GM19468 (cell line): ENCODE data around the gene HSPA4L.
A peak's percentile ranks its signal among the peaks of the same experiment; 100 is the strongest.

Experiments used
- ATAC-seq: cut with Tn5 transposase; IDR thresholded peaks from one replicate; pipeline ENCODE4 v1.9.1; 2021; ENCODE audit warnings: mild to moderate bottlenecking, moderate library complexity, moderate number of reproducible peaks; ENCODE audit not compliant: unreplicated experiment; ENCODE audit errors: extremely low read depth

The HSPA4L gene

DNA sequence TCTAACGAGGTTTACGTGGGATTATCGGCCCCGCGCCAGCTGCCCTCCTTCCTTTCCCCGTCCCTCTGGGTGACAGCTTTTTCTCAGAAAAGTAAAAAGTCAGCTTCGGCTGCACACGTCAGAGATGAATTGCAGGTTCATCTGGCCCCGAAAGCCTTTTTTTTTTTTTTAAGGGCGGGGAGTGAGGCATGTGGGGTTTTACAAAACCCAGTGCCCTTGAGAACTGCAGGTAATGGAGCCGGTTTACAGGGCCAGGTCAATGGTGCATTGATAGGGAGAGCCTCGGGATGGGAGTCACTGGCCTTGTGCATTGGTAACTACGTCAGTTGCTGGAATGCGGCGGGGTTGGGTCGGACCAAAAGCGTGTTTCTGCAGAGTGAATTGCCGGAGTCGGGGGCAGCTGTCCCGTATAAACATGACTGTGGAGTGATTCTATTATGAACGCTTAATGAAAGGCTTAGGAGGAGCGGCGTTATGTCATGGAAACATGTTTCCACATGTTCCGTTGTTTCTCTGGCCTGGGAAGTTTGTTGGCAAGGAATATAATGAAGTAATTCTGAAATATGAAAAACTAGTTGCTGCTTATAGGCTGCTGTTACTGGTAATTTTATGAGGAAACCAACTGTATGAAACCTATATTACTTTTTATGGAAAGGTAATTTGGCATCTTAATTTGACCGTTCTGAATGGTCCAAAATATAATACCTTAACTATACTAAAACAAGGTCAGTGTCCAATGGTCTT, 1.1 kb downstream of the HSPA4L start:
- peak; percentile 4 for ATAC-seq

- no peak for ATAC-seq
Measured at GRCh38 chr4:127783955-127784770, 2.0 kb downstream of the HSPA4L start.

DNA sequence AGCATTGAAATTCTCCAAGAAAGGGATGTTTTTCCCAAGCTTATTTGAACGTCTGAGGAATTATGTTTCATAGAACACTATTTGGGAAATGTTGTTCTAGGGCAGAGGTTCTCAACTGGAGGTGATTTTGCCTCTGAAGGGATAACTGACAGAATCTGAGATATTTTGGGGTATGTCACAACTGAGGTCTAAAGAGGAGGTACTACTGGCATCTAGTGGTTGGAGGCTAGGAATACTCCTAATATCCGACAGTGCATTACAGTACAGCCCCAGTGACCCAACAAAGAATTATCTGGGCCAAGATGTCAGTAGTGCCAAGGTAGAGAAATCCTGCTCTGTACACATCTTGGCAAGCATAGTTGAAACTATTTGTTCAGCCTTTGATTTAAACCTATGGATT, 6.4 kb downstream of the HSPA4L start:
- no peak for ATAC-seq

- ATAC-seq: no peak
Measured at GRCh38 chr4:127791391-127791790, 9.3 kb downstream of the HSPA4L start.

GRCh38 chr4:127793528-127793927, 11.4 kb downstream of the HSPA4L start:
- ATAC-seq: no peak

DNA sequence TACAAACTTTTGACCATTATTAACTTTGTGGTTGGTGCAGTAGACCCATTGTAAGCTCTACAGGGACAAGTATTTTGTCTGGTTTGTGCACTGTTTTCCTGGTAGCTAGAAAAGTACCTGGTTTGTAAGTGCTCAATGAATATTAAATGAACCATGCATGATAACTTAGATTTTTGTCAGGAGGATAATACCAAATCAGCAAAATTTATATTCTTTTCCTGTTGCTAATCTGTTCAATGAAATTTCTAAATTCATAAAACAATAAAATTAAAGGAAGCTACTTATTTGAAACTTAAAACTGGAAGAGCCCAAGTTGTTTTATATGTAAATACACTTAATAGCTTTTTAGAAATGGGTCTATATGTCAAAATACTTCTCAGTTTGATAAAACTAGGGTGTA, 17.6 kb downstream of the HSPA4L start:
- no peak for ATAC-seq

DNA sequence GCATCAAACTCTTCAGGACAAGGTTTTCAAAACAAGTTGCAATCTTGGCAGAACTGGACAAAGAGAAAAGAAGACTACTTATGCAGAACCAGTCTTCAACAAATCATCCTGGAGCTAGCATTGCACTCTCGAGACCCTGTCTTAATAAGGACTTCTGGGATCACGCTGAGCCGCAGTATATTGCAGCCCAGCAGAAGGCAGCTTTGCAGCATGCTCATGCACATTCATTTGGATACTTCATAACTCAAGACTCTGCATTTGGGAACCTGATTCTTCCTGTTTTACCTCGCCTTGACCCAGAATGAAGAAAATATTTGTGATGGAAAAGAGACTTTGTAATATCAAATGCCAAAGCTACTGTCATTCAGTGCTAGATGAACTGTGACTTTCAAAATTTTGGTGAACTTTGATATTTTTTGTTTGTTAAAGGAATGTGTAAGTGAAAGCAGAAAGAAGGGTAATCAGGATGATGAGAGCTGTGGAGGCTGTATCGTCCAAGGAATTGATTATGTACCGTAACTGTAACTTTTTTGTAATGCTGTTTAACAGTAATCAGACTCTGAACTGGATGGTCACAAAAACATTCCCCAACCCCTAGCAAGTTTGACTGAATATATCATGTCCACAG, 27.2 kb downstream of the HSPA4L start:
- no peak for ATAC-seq

GRCh38 chr4:127810551-127810950, 28.4 kb downstream of the HSPA4L start:
- ATAC-seq: no peak

DNA sequence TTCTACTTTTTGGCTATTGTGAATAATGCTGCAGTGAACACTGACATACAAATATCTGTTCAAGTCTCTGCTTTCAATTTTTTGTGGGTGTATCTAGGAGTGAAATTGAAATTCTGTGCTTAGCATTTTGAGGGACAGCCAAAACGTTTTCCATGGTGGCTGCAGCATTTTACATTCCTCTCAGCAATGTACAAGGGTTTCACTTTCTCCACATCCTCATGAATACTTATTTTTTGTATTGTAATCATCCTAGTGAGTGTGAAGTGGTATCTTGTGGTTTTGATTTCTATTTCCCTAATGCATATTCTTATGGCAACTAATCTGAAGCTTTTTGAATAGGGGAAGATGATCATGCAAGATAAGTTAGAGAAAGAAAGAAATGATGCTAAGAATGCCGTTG, 40.3 kb downstream of the HSPA4L start:
- ATAC-seq: no peak

GRCh38 chr4:127828121-127828520, 46.0 kb downstream of the HSPA4L start:
- no peak for ATAC-seq

DNA sequence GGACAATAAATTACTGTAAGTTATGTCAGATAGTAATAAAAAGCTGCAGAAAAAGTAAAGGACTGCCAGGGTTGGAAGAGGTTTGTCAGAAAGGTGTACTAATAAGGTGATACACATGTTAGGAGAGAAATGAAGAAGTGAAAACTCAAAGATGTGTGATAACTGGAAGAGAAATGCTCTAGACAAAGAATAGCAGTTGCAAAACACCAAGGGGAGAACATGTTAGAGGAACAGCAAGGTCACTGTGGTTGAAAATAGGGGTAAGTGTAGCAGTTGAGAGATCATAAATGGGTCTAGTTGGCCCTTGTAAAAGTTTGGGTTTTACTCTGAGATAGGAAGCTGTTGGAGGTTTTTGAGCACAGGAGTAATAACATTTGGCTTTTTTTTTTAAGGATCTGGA, 46.9 kb downstream of the HSPA4L start:
- ATAC-seq: peak; percentile 77

GRCh38 chr4:127832585-127832984, 50.5 kb downstream of the HSPA4L start:
- peak; percentile 42 for ATAC-seq

- ATAC-seq: no peak
Measured at GRCh38 chr4:127843704-127844600, 61.8 kb downstream of the HSPA4L start.

- no peak for ATAC-seq
Measured at GRCh38 chr4:127844601-127845116, 62.5 kb downstream of the HSPA4L start.

DNA sequence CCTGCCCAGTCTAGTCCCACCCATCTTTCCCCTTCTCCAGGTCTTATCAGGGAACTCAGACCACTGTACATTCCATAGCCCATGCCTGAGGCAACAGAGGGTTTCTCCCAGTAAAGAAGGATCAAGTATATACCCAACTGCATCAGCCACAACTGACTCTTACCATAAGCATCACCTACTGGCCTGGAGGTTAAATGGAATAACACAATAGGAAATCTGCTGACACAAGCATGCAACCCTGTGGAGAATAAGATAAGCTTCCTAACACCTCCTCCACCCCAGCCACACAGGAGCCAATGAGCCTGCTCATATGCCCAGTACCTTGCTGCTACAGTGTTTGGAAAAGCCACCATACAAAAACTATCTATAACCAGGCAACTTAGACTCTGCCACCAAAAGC, 63.9 kb downstream of the HSPA4L start:
- no peak for ATAC-seq

GRCh38 chr4:127846765-127847164, 64.6 kb downstream of the HSPA4L start:
- no peak for ATAC-seq

DNA sequence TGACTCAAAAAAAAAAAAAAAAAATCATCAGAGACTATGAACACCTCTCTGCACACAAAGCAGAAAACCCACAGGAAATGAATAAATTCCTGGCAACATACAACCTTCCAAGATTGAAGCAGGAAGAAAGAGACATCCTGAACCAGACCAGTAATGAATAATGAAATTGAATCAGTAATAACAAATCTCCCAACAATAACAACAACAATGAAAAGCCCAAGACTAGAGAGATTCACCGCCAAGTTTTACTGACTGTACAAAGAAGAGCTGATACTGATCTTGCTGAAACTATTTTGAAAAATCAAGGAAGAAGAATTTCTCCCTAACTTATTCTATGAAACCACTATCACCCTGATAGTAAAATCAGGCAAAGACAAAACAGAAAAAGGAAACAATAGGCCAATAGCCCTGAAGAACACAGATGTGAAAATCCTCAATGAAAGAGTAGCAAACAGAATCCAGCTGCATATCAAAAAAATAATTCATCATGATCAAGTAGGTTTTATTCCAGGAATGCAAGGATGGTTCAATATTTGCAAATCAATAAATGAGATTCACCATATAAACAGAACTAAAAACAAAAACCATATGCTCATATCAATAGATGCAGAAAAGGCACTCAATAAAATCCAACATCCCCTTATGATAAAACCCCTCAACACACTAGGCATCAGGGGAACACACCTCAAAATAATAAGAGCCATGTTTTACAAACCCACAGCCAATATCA, 67.5 kb downstream of the HSPA4L start:
- no peak for ATAC-seq

- no peak for ATAC-seq
Measured at GRCh38 chr4:127852661-127853060, 70.5 kb downstream of the HSPA4L start.

DNA sequence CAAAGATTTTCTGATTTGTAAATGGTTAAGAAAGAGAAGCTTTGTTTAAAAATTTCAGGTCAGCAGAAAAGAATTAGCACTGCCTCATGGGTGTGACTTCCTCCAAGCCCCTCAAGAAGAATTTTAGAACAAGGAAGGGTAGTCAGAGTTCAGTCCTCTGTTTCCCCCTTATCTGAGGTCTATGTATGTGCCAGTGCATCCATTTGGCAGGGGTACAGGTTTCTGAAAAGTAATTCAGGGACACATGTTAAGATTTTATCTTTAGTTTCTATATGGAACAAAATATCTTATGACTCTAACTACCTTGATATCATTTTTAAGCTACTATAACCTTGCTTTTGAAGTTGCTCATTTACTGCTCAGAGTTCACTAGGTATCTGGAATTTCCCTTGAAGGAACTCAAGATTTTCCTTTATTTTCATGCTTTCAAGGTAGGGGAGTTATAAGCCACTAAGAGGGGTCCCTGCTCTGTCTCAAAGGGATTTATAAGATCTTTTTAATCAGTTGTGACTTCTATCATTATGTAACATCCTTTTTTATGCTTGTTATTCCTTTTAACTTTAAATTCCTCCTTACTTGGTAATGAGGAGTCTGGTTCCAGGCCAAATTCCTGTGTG, 74.2 kb downstream of the HSPA4L start:
- ATAC-seq: no peak
